NOMO-1 treated with dmso at 0.1 percent for 144 hours (cell line): Measurements from ENCODE around the gene PARP6.
A peak's percentile ranks its signal among the peaks of the same experiment; 100 is the strongest.

ENCODE experiments used
- DNase-seq: peaks from one replicate; lab custom pipeline; 2025; ENCODE audit not compliant: unreplicated experiment; lab: John Stamatoyannopoulos, UW

Gene PARP6

GRCh38 chr15:72200395-72201237 is 71.7 kb downstream of the PARP6 start:
- no peak for DNase-seq

GRCh38 chr15:72199721-72200212 is 72.6 kb downstream of the PARP6 start:
- DNase-seq, result peak; percentile 55

GRCh38 chr15:72199205-72199515 is 73.2 kb downstream of the PARP6 start:
- DNase-seq, result no peak

GRCh38 chr15:72198356-72199204 is 73.8 kb downstream of the PARP6 start:
- no peak for DNase-seq

- DNase-seq, result no peak
These were observed 74.6 kb downstream of the PARP6 start, which contains the start of gene GRAMD2A for GRCh38 chr15:72197460-72198355. TSS of gene GRAMD2A (minus strand) at chr15:72197787.

GRCh38 chr15:72197041-72197459 is 75.3 kb downstream of the PARP6 start:
- DNase-seq, result no peak

- DNase-seq, result no peak
These were observed 75.8 kb downstream of the PARP6 start for GRCh38 chr15:72196409-72197040.

- peak; percentile 89 for DNase-seq
These were observed 77.2 kb downstream of the PARP6 start for GRCh38 chr15:72195101-72195511.

- DNase-seq, result no peak
These were observed 78.4 kb downstream of the PARP6 start for GRCh38 chr15:72193836-72194396.

- DNase-seq, result no peak
These were observed 79.9 kb downstream of the PARP6 start for GRCh38 chr15:72192416-72192815.
